Calu3 (cell line): ENCODE results near the gene ZNF76. TPM values are rescaled to one million over a fixed set of nuclear protein-coding genes. Genes with fewer than 3 reads are reported as not detected.

Experiments used
- BruUV-seq: library from RNA; stranded (reverse); fragments of 400-500 nt; replicated peaks from 2 replicates; lab custom pipeline; 2021; lab: Mats Ljungman, UMichigan
- CTCF ChIA-PET: fragments of 300-600 bp; sonication (Branson Sonifier 250); formaldehyde crosslinking; loops from one replicate; lab custom pipeline; 2022; ENCODE audit warnings: antibody characterized with exemption; lab: Charles Lee
- DNase-seq: peaks from one replicate; pipeline ENCODE4 v3.0.0; 2022
- H3K27ac Mint-ChIP-seq: one replicate; pipeline ENCODE4 v1.8.0; 2022; ENCODE audit warnings: mixed read lengths; ENCODE audit not compliant: unreplicated experiment
- H3K27me3 Mint-ChIP-seq: one replicate; pipeline ENCODE4 v1.8.0; 2022; ENCODE audit warnings: mixed read lengths; ENCODE audit not compliant: unreplicated experiment
- H3K36me3 Mint-ChIP-seq: one replicate; pipeline ENCODE4 v1.8.0; 2022; ENCODE audit warnings: mild to moderate bottlenecking, moderate library complexity, mixed read lengths; ENCODE audit not compliant: insufficient read depth, unreplicated experiment
- H3K4me1 Mint-ChIP-seq: one replicate; pipeline ENCODE4 v1.8.0; 2022; ENCODE audit warnings: mild to moderate bottlenecking, low read depth, mixed read lengths; ENCODE audit not compliant: unreplicated experiment
- H3K4me3 Mint-ChIP-seq: one replicate; pipeline ENCODE4 v1.8.0; 2022; ENCODE audit warnings: mild to moderate bottlenecking, low read depth, moderate library complexity, mixed read lengths; ENCODE audit not compliant: unreplicated experiment
- H3K9me3 Mint-ChIP-seq: one replicate; pipeline ENCODE4 v1.8.0; 2022; ENCODE audit warnings: low read depth, mixed read lengths; ENCODE audit not compliant: unreplicated experiment
- CTCF ChIP-seq: fragments of 200-600 bp; IDR thresholded peaks from one replicate; pipeline ENCODE4 v1.8.0; 2022; ENCODE audit warnings: antibody characterized with exemption; ENCODE audit not compliant: unreplicated experiment
- intact Hi-C: fragments of 100-400 bp; cut with micrococcal nuclease; formaldehyde crosslinking; loops from one replicate; pipeline ENCODE4 v1.10.0; 2022; ENCODE audit not compliant: unreplicated experiment
- total RNA-seq: library from RNA; stranded (reverse); gene quantifications from 2 replicates; pipeline ENCODE4 v1.2.3, GENCODE V29; 2022

ZNF76 gene
- total RNA-seq, 1 experiment from 2014 or later, result 60.0 TPM

GRCh38 chr6:35236223-35236622, 23.3 kb upstream of the ZNF76 start:
- CTCF ChIA-PET, result no interaction called here
- H3K36me3 Mint-ChIP-seq, result no peaks in the 10 kb centered on the region
- no peak overlapping the region for H3K4me3 Mint-ChIP-seq
- BruUV-seq, result no TSS peak
- no peaks in the 10 kb centered on the region for H3K27me3 Mint-ChIP-seq
- no peak overlapping the region for H3K27ac Mint-ChIP-seq
- H3K4me1 Mint-ChIP-seq, result peaks cover 7% of the 10 kb centered on the region
- H3K9me3 Mint-ChIP-seq, result peaks cover 5% of the 10 kb centered on the region
- DNase-seq, result no peak
- intact Hi-C loops, result no loop called here
- no peak for TF ChIP-seq CTCF

GRCh38 chr6:35237476-35237875, 22.1 kb upstream of the ZNF76 start:
- Mint-ChIP-seq H3K27me3 (no peaks in the 10 kb centered on the region), H3K9me3 (peaks cover 5% of the 10 kb centered on the region), H3K27ac (no peak overlapping the region), H3K4me3 (no peak overlapping the region), H3K4me1 (peaks cover 9% of the 10 kb centered on the region), H3K36me3 (no peaks in the 10 kb centered on the region)
- CTCF ChIA-PET, result interaction anchor here (0.5 to 0.6 kb wide), 2 partner anchors 74 to 81 kb away, joined by 3 read pairs; no protein-coding TSS in a partner anchor
- no peak for TF ChIP-seq CTCF
- no TSS peak for BruUV-seq
- intact Hi-C loops, result no loop called here
- no peak for DNase-seq

GRCh38 chr6:35238843-35239289, 20.7 kb upstream of the ZNF76 start:
- peaks cover 9% of the 10 kb centered on the region for H3K4me1 Mint-ChIP-seq
- CTCF ChIA-PET, result no interaction called here

GRCh38 chr6:35239581-35239980, 20.0 kb upstream of the ZNF76 start:
- no peak overlapping the region for H3K27ac Mint-ChIP-seq
- no peaks in the 10 kb centered on the region for H3K27me3 Mint-ChIP-seq
- no TSS peak for BruUV-seq
- H3K9me3 Mint-ChIP-seq, result peaks cover 5% of the 10 kb centered on the region
- no peak overlapping the region for H3K4me3 Mint-ChIP-seq
- intact Hi-C loops, result no loop called here
- peaks cover 9% of the 10 kb centered on the region for H3K4me1 Mint-ChIP-seq
- DNase-seq, result no peak
- no peak for TF ChIP-seq CTCF
- H3K36me3 Mint-ChIP-seq, result no peaks in the 10 kb centered on the region
- CTCF ChIA-PET, result interaction anchor here (1.8 kb wide), 2 partner anchors 92 to 95 kb away, joined by 11 to 30 read pairs; no protein-coding TSS in a partner anchor

More at GRCh38 chr6:35238843-35239289, 20.7 kb upstream of the ZNF76 start:
- no peak for TF ChIP-seq CTCF
- Mint-ChIP-seq H3K9me3 (peaks cover 5% of the 10 kb centered on the region), H3K4me3 (no peak overlapping the region), H3K36me3 (no peaks in the 10 kb centered on the region), H3K27ac (no peak overlapping the region), H3K27me3 (no peaks in the 10 kb centered on the region)
- no peak for DNase-seq
- intact Hi-C loops, result no loop called here
- BruUV-seq, result no TSS peak
